Large intestine (tissue), 12 donors: ENCODE measurements around the gene TUBB8B. TPM values are rescaled to one million over a fixed set of nuclear protein-coding genes. Genes with fewer than 3 reads are reported as not detected.
"Not testable (repeated sequence)": the region's sequence is repeated elsewhere in the genome, so short reads cannot be mapped to it uniquely, and the experiment has no call there.

Experiments
- DNase-seq, 2 donors: peaks; one replicate each; pipeline versions ENCODE4 v3.0.0 to v3.0.0-alpha.2; 2013
- H3K27ac ChIP-seq: one replicate; pipeline ENCODE4 v1.5.1; 2013; ENCODE audit warnings: low read length
- H3K27me3 ChIP-seq: 2 replicates; pipeline ENCODE4 v1.6.1; 2013; ENCODE audit warnings: low read length; ENCODE audit not compliant: control insufficient read depth, insufficient read depth
- H3K36me3 ChIP-seq: 2 replicates; pipeline ENCODE4 v1.6.1; 2013; ENCODE audit warnings: low read length; ENCODE audit not compliant: control insufficient read depth, insufficient read depth
- H3K4me1 ChIP-seq: one replicate; pipeline ENCODE4 v1.6.1; 2013; ENCODE audit warnings: low read length; ENCODE audit not compliant: control insufficient read depth, insufficient read depth
- H3K4me3 ChIP-seq: one replicate; pipeline ENCODE4 v1.5.1; 2013; ENCODE audit warnings: low read length
- H3K9me3 ChIP-seq: one replicate; pipeline ENCODE4 v1.6.1; 2013; ENCODE audit warnings: mild to moderate bottlenecking, low read depth, low read length, moderate library complexity; ENCODE audit not compliant: control insufficient read depth
- WGBS: methylation state at CpG from one replicate; pipeline ENCODE4 v1.1.5; 2013; ENCODE audit warnings: low lambda C conversion rate; ENCODE audit not compliant: insufficient coverage; 5-methylcytosine and 5-hydroxymethylcytosine counted together
- long read RNA-seq, 11 donors: transcript quantifications; one replicate each; lab custom pipeline, GENCODE V29; 2026
- polyA plus RNA-seq: library from polyadenylated mRNA; unstranded; fragments of 120-200 nt; gene quantifications from one replicate; pipeline ENCODE4 v1.2.1, GENCODE V29; 2013

The TUBB8B gene
- not detected for polyA plus RNA-seq
- long read RNA-seq, donor 1: 0 reads
- long read RNA-seq, donor 2: 0 reads
- long read RNA-seq, donor 3: 0 reads
- long read RNA-seq, donor 4: 0 reads
- long read RNA-seq, donor 5: 0 reads
- long read RNA-seq, donor 6: 0 reads
- long read RNA-seq, donor 7: 0 reads
- long read RNA-seq, donor 8: 0 reads
- long read RNA-seq, donor 9: 0 reads
- long read RNA-seq, donor 10: 0 reads
- long read RNA-seq, donor 11: 0 reads

DNA sequence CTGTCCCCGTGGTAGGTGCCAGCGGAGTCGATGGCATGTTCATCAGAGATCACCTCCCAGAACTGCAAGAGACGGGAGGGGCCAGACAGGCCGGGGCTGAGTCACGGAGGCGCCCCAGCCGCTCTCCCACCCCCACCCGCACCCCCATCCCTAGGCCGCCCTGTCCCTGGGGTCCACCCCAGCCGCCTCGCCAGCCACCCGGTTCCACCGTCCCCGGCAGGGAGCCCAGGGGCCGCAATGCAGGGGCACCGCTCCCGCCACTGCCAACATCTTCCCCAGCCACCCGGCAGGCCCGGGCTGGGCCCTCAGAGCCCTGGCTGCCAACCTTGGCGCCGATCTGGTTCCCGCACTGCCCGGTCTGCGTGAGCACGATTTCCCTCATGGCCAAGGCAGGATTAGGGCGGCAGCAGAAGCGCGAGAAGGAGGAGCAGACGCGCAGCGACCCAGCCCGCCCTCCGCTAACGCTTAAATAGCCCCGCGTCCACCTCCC, at the start of gene TUBB8B:
TUBB8B (minus strand) TSS at position 440 of the 490 bp plus-strand sequence; CDS start at position 382, 58 bp downstream.
- H3K9me3 ChIP-seq, H3K4me3 ChIP-seq, DNase-seq, H3K27ac ChIP-seq, H3K4me1 ChIP-seq, H3K36me3 ChIP-seq, H3K27me3 ChIP-seq: not testable (repeated sequence)
- WGBS: no CpG with 5 or more reads among the region's 37 CpGs

DNA sequence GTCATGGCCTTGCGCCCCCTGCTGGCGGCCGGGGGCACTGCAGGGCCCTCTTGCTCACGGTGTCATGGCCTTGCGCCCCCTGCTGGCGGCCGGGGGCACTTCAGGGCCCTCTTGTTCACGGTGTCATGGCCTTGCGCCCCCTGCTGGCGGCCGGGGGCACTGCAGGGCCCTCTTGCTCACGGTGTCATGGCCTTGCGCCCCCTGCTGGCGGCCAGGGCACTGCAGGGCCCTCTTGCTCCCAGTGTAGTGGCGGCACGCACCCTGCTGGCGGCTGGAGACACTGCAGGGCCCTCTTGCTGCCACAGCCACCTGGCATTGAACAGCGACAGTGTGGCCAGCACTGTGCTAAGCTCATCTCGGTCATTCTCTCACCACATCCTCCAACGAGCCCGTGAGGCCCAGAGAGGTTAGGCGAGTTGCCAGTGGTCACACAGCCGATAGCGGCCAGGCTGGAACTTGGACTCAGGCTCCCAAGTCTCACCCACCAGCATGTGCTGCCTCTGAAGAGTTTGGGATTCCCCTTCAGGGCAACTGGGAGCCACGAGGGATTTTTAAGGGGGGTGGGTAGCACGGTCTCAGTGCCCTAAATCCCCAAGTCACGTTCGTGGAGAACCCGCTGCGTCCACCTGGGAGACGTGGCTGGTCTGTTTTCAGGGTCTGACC, 48.0 kb upstream of the TUBB8B start:
- H3K36me3 ChIP-seq, H3K27ac ChIP-seq, DNase-seq, H3K27me3 ChIP-seq, H3K9me3 ChIP-seq, H3K4me3 ChIP-seq, H3K4me1 ChIP-seq: not testable (repeated sequence)
- no CpG with 5 or more reads among the region's 31 CpGs for WGBS

DNA sequence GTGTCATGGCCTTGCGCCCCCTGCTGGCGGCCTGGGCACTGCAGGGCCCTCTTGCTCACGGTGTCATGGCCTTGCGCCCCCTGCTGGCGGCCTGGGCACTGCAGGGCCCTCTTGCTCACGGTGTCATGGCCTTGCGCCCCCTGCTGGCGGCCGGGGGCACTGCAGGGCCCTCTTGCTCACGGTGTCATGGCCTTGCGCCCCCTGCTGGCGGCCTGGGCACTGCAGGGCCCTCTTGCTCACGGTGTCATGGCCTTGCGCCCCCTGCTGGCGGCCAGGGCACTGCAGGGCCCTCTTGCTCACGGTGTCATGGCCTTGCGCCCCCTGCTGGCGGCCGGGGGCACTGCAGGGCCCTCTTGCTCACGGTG, 47.3 kb upstream of the TUBB8B start:
- not testable (repeated sequence) for DNase-seq, H3K4me1 ChIP-seq, H3K9me3 ChIP-seq, H3K36me3 ChIP-seq, H3K27me3 ChIP-seq, H3K27ac ChIP-seq, H3K4me3 ChIP-seq
- no CpG with 5 or more reads among the region's 20 CpGs for WGBS

DNA sequence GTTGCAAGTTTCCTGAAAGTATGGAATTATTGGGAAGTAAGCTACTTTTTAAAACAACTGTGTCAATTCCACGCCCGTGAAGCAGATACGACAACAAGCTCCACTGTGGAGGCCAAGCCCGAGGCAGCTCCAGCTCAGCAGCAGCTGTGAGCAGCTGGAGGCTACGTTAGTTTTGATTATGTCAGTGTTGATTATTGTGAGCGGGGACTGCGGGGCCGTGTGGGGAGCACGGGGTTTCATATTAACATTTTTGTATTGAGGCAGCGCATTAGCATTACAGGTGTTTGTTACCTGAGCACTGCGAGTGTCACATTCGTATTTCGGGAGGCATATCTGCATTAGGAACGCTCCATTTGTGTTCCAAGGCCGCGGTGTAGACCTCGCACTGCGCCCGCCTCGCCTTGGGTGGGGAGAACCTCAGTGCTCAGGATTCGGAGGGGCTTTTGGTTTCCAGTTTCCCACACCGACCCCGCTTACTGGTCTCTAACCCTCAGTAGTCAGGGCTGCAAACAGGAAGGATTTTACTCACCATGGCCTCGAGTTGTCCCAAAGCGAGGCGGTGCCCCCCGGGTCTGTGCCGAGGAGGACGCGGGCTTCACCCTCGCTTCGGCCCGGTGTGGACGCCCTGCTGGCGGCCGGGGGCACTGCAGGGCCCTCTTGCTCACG, 46.8 kb upstream of the TUBB8B start:
- not testable (repeated sequence) for H3K9me3 ChIP-seq, H3K27me3 ChIP-seq, DNase-seq, H3K27ac ChIP-seq, H3K36me3 ChIP-seq, H3K4me3 ChIP-seq, H3K4me1 ChIP-seq
- no CpG with 5 or more reads among the region's 37 CpGs for WGBS

DNA sequence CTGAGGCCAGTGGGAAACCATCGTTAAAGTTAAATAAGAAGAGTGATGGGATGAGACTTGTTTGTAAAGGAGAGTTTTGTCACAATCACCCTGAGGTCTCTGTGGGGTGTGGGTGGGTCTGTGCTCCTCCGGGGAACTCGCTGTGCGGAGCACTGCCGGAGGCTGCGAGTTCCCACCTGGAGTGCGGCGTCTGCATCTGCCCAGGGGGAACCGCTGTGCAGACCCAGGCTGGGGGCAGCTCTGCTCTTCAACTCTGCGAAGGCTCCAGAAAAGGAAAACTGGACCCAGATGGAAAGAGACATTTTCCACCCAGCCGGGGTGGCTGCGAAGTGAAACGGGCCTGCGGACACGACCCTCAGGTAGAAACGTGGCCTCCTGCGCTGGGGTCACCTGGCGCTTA, 46.2 kb upstream of the TUBB8B start:
- not testable (repeated sequence) for H3K27me3 ChIP-seq, H3K36me3 ChIP-seq, DNase-seq, H3K4me3 ChIP-seq, H3K9me3 ChIP-seq, H3K27ac ChIP-seq, H3K4me1 ChIP-seq
- WGBS: no CpG with 5 or more reads among the region's 18 CpGs

DNA sequence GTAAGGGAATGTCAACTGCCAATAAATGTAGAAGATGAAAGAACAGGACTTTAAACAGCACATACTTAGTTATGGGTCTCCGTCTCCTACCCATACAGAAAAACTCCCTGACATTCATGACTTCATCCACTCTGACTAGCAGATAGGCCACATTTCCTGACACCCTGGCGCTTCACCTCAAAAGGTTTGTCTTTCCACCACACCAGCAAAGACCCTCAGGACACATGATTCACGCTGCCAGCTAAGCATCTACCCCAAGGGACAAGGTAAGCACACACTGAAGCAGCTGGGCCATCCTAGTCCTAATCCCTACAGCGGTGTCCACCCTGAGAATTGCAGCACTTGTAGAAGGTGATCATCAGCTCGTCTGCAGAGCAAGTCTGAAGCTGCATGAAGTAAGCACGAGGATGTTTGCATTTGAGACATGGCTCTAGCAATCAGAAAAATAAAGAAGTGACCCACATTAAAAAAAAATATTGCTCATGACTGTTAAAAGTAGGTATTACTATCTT, 44.5 kb upstream of the TUBB8B start:
- not testable (repeated sequence) for H3K36me3 ChIP-seq, H3K27ac ChIP-seq, H3K27me3 ChIP-seq, DNase-seq, H3K4me1 ChIP-seq, H3K9me3 ChIP-seq, H3K4me3 ChIP-seq
- no CpG with 5 or more reads among the region's 6 CpGs for WGBS

DNA sequence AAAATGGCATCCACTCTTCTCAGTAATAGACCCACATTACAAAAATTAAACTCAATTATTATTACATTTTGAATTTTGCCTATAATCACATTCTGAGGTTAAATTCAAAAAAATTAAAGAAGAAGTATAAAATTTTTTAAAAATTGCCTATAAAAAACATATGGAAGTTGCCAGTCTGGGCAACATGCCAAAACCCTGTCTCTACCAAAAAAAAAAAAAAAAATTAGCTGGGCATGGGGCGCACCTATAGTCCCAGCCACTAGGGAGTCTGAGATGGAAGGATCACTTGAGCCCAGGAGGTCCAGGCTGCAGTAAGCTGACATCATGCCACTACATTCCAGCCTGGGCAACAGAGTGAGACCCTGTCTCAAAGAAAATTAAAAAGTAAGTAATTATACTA, 42.1 kb upstream of the TUBB8B start:
- no CpG with 5 or more reads among the region's 1 CpG for WGBS
- not testable (repeated sequence) for DNase-seq, H3K27me3 ChIP-seq, H3K36me3 ChIP-seq, H3K4me3 ChIP-seq, H3K9me3 ChIP-seq, H3K4me1 ChIP-seq, H3K27ac ChIP-seq

DNA sequence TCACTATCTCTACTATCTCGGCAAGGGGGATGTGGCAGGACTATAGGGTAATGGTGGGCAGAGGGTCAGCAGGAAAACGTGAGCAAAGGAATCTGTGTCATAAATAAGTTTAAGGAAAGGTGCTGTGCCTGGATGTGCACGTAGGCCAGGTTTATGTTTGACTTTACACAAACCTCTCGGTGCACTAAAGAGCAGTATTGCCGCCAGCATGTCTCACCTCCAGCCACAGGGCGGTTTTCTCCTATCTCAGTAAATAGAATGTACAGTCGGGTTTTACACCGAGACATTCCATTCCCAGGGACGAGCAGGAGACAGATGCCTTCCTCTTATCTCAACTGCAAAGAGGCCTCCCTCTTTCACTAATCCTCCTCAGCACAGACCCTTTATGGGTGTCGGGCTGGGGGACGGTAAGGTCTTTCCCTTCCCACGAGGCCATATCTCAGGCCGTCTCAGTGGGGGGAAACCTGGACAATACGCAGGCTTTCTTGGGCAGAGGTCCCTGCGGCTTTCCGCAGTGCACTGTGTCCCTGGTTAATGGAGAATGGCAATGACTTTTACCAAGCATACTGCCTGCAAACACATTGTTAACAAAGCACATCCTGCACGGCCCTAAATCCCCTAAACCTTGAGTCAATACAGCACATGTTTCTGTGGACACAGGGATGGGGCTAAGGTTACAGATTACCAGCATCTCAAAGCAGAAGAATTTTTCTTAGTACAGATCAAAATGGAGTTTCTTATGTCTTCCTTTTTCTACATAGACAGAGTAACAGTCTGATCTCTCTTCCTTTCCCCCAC, 41.2 kb upstream of the TUBB8B start:
- H3K36me3 ChIP-seq, H3K27me3 ChIP-seq, DNase-seq, H3K4me1 ChIP-seq, H3K27ac ChIP-seq, H3K9me3 ChIP-seq, H3K4me3 ChIP-seq: not testable (repeated sequence)
- no CpG with 5 or more reads among the region's 17 CpGs for WGBS

DNA sequence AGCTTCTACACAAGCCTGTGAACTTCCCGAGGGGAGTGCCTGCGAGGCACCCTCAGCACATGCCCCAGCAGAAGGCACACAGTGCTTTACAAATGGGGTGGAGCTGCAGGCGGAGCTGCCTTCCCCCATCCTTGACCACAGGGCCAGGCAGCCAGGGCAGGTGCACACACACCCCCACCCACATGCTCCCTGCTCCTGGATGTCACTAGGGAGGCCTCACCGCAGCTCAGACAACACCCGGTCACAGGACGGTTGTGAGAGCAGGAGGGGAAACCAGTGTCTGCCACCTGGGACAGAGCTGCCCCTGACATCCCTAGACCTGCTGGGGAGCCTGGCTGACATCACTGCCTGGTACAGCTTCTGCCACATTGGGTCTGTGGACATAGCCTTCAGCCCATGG, 39.7 kb upstream of the TUBB8B start:
- not testable (repeated sequence) for DNase-seq, H3K27me3 ChIP-seq, H3K36me3 ChIP-seq, H3K4me3 ChIP-seq, H3K9me3 ChIP-seq, H3K4me1 ChIP-seq, H3K27ac ChIP-seq
- WGBS: no CpG with 5 or more reads among the region's 6 CpGs

DNA sequence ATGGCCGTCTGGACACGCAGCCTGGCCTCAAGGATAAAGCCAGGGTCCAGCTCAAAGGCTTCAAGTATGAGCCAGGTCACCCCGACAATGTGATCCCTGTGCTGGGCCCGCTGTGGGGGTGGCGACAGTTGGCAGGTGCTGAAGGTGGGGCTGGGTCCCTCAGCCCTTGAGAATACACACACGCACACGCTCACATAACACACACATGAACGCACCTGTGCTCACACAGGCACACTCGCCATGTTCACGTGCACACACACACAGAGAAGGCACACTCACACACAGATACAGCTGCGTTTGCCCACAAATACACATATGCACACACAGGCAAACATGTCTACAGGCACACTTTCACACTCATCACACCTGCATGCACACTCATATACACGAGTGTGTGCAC, 35.4 kb upstream of the TUBB8B start:
- H3K27me3 ChIP-seq: not testable (repeated sequence)

More for the DNA sequence above, 35.4 kb upstream of the TUBB8B start:
- not testable (repeated sequence) for H3K36me3 ChIP-seq, DNase-seq, H3K4me3 ChIP-seq, H3K9me3 ChIP-seq, H3K27ac ChIP-seq, H3K4me1 ChIP-seq
- no CpG with 5 or more reads among the region's 12 CpGs for WGBS
